ENCODE measurements around the gene RAPGEF2. TPM values are rescaled to one million over a fixed set of nuclear protein-coding genes. Genes with fewer than 3 reads are reported as not detected.

The RAPGEF2 gene
- total RNA-seq, 1 donor from 2014 or later = 40.6 TPM

- H3K4me3 Mint-ChIP-seq = no peak overlapping the region
- H3K27me3 Mint-ChIP-seq = no peaks in the 10 kb centered on the region
- DNase-seq (ENCODE audit: extremely low spot score, unreplicated experiment) = no peak
- H3K27ac Mint-ChIP-seq = no peak overlapping the region
- H3K9me3 Mint-ChIP-seq = no peaks in the 10 kb centered on the region
- H3K36me3 Mint-ChIP-seq = peaks cover 21% of the 10 kb centered on the region
- TF ChIP-seq, protein P1, sequence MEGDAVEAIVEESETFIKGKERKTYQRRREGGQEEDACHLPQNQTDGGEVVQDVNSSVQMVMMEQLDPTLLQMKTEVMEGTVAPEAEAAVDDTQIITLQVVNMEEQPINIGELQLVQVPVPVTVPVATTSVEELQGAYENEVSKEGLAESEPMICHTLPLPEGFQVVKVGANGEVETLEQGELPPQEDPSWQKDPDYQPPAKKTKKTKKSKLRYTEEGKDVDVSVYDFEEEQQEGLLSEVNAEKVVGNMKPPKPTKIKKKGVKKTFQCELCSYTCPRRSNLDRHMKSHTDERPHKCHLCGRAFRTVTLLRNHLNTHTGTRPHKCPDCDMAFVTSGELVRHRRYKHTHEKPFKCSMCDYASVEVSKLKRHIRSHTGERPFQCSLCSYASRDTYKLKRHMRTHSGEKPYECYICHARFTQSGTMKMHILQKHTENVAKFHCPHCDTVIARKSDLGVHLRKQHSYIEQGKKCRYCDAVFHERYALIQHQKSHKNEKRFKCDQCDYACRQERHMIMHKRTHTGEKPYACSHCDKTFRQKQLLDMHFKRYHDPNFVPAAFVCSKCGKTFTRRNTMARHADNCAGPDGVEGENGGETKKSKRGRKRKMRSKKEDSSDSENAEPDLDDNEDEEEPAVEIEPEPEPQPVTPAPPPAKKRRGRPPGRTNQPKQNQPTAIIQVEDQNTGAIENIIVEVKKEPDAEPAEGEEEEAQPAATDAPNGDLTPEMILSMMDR (conservative IDR thresholded peaks at IDR 0.05) = no peak
- no peaks in the 10 kb centered on the region for H3K4me1 Mint-ChIP-seq (ENCODE audit: unreplicated experiment)
Measured at GRCh38 chr4:159326480-159326879, 223.6 kb downstream of the RAPGEF2 start.

GRCh38 chr4:159328766-159329165 is 225.9 kb downstream of the RAPGEF2 start:
- Mint-ChIP-seq H3K27ac (no peak overlapping the region), H3K4me3 (no peak overlapping the region), H3K27me3 (no peaks in the 10 kb centered on the region), H3K9me3 (no peaks in the 10 kb centered on the region), H3K36me3 (peaks cover 17% of the 10 kb centered on the region), H3K4me1 (ENCODE audit: unreplicated experiment) (no peaks in the 10 kb centered on the region)
- DNase-seq (ENCODE audit: extremely low spot score, unreplicated experiment) = no peak
- TF ChIP-seq, protein P1 (conservative IDR thresholded peaks at IDR 0.05) = no peak

DNA sequence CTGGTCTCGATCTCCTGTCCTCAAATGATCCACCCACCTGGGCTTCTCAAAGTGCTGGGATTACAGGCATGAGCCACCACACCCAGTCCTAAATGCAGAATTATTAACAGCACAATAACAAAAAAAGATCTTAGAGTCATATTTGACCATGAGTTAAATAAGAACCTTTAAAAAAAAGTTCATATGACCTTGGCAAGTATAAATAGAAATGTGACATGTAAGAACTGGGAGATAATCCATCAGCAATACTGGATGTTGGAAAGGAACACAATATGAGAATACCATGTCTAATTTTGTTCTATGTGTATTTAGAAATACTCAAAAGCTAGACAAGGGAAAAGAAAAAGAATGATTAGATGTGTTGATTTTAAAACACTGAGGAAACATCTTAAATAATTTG is 231.6 kb downstream of the RAPGEF2 start:
- H3K4me1 Mint-ChIP-seq (ENCODE audit: unreplicated experiment) = no peaks in the 10 kb centered on the region
- no peaks in the 10 kb centered on the region for H3K9me3 Mint-ChIP-seq
- TF ChIP-seq, protein P1 (conservative IDR thresholded peaks at IDR 0.05) = no peak
- H3K27me3 Mint-ChIP-seq = no peaks in the 10 kb centered on the region
- DNase-seq (ENCODE audit: extremely low spot score, unreplicated experiment) = no peak
- H3K27ac Mint-ChIP-seq = no peak overlapping the region
- no peak overlapping the region for H3K4me3 Mint-ChIP-seq
- peaks cover 33% of the 10 kb centered on the region for H3K36me3 Mint-ChIP-seq

- DNase-seq (ENCODE audit: extremely low spot score, unreplicated experiment) = no peak
- Mint-ChIP-seq H3K27ac (no peak overlapping the region), H3K4me3 (no peak overlapping the region), H3K27me3 (no peaks in the 10 kb centered on the region), H3K36me3 (peaks cover 43% of the 10 kb centered on the region), H3K4me1 (ENCODE audit: unreplicated experiment) (no peaks in the 10 kb centered on the region), H3K9me3 (no peaks in the 10 kb centered on the region)
- TF ChIP-seq, protein P1 (conservative IDR thresholded peaks at IDR 0.05) = no peak
Measured at GRCh38 chr4:159337041-159337440, 234.2 kb downstream of the RAPGEF2 start.

DNA sequence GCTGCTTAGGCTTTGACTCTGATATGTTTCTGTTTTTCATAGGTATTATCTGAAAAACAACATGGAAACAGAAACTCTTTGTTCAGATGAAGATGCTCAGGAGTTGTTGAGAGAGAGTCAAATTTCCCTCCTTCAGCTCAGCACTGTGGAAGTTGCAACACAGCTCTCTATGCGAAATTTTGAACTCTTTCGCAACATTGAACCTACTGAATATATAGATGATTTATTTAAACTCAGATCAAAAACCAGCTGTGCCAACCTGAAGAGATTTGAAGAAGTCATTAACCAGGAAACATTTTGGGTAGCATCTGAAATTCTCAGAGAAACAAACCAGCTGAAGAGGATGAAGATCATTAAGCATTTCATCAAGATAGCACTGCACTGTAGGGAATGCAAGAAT is 238.6 kb downstream of the RAPGEF2 start:
- Mint-ChIP-seq H3K4me1 (ENCODE audit: unreplicated experiment) (no peaks in the 10 kb centered on the region), H3K4me3 (no peak overlapping the region), H3K27ac (no peak overlapping the region), H3K9me3 (no peaks in the 10 kb centered on the region), H3K27me3 (no peaks in the 10 kb centered on the region), H3K36me3 (peaks cover 48% of the 10 kb centered on the region)
- DNase-seq (ENCODE audit: extremely low spot score, unreplicated experiment) = no peak
- TF ChIP-seq, protein P1 (conservative IDR thresholded peaks at IDR 0.05) = no peak

DNA sequence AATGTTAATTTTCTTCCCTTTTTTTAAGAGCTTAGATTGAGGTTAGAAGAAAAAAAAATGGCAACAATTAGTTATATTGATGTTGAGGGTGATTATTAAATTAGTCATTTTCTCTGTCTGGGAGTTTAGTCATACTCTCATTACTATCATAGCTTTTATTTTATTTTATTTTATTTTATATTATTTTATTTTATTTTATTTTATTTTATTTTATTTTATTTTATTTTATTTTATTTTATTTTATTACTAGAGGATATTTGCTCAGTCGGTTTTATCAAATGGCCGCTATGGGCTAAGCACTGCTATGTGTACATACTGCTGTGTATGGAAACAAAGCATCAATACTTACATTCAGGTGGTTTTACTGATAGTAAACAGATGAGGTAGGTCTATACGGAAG is 239.5 kb downstream of the RAPGEF2 start:
- no peak overlapping the region for H3K4me3 Mint-ChIP-seq
- H3K4me1 Mint-ChIP-seq (ENCODE audit: unreplicated experiment) = no peaks in the 10 kb centered on the region
- no peak for DNase-seq (ENCODE audit: extremely low spot score, unreplicated experiment)
- no peak overlapping the region for H3K27ac Mint-ChIP-seq
- no peaks in the 10 kb centered on the region for H3K27me3 Mint-ChIP-seq
- TF ChIP-seq, protein P1 (conservative IDR thresholded peaks at IDR 0.05) = no peak
- H3K36me3 Mint-ChIP-seq = peaks cover 56% of the 10 kb centered on the region
- H3K9me3 Mint-ChIP-seq = no peaks in the 10 kb centered on the region

Data from type B pancreatic cell (in vitro differentiated cells).